GM12878 (cell line): Measurements from ENCODE around the gene CORO1A. TPM values are rescaled to one million over a fixed set of nuclear protein-coding genes. Genes with fewer than 3 reads are reported as not detected.

Experiments used
- BACH1 ChIP-seq: fragments of 450-650 bp; IDR thresholded peaks from 2 replicates; pipeline ENCODE4 v1.6.1; 2017; ENCODE audit warnings: mild to moderate bottlenecking, borderline replicate concordance
- CBX3 ChIP-seq: fragments of 200-600 bp; sonication (generic); IDR thresholded peaks from 2 replicates; pipeline ENCODE4 v1.6.1; 2016; ENCODE audit warnings: low read depth, borderline replicate concordance
- CREB1 ChIP-seq: IDR thresholded peaks from 2 replicates; pipeline ENCODE4 v1.6.1; 2012; ENCODE audit warnings: low read depth, mild to moderate bottlenecking, inconsistent platforms
- EED ChIP-seq: sonication (generic); IDR thresholded peaks from 2 replicates; pipeline ENCODE4 v1.6.1; 2016; ENCODE audit warnings: antibody characterized with exemption, low read depth
- HDGF ChIP-seq: fragments of 450-650 bp; IDR thresholded peaks from 2 replicates; pipeline ENCODE4 v1.6.1; 2016; ENCODE audit warnings: antibody characterized with exemption
- IRF4 ChIP-seq: IDR thresholded peaks from 2 replicates; pipeline ENCODE4 v1.6.1; 2011; ENCODE audit warnings: low read depth, low read length
- NBN ChIP-seq: fragments of 450-650 bp; IDR thresholded peaks from 2 replicates; pipeline ENCODE4 v1.6.1; 2016
- NR2F1 ChIP-seq: fragments of 450-650 bp; conservative IDR thresholded peaks from 2 replicates; pipeline ENCODE4 v1.6.1; 2017; ENCODE audit warnings: mild to moderate bottlenecking
- POLR2AphosphoS5 ChIP-seq: IDR thresholded peaks from 2 replicates; pipeline ENCODE4 v1.6.1; 2011; ENCODE audit warnings: mild to moderate bottlenecking, low read length, inconsistent platforms
- RELB ChIP-seq: fragments of 450-650 bp; IDR thresholded peaks from 2 replicates; pipeline ENCODE4 v1.6.1; 2017; ENCODE audit warnings: low read depth, mild to moderate bottlenecking, moderate library complexity
- YY1 ChIP-seq: IDR thresholded peaks from 2 replicates; pipeline ENCODE4 v1.6.1; 2011; ENCODE audit warnings: low read depth, mild to moderate bottlenecking, low read length
- ZBED1 ChIP-seq: IDR thresholded peaks from 2 replicates; pipeline ENCODE4 v1.6.1; 2016; ENCODE audit warnings: borderline replicate concordance
- ZNF274 ChIP-seq: IDR thresholded peaks from one replicate; pipeline ENCODE4 v1.8.0; 2011; ENCODE audit not compliant: insufficient read length, insufficient read depth
- ZNF592 ChIP-seq: fragments of 450-650 bp; IDR thresholded peaks from 2 replicates; pipeline ENCODE4 v1.6.1; 2017; ENCODE audit warnings: mild to moderate bottlenecking, moderate library complexity
- ZNF622 ChIP-seq: fragments of 450-650 bp; IDR thresholded peaks from 2 replicates; pipeline ENCODE4 v1.6.1; 2017; ENCODE audit warnings: mild to moderate bottlenecking, inconsistent platforms
- polyA plus RNA-seq, 11 experiments: library from polyadenylated mRNA; depleted of rRNA in 4 of 11; unstranded in 6 of 11; stranded (reverse) in 5 of 11; fragments of >200 nt; fragmentation: Nextera tagmentation in 4 of 11; fragmentation: Illumina TruSeq in 1 of 11; extraction: Ambion mirVana in 4 of 11; extraction: Trizol in 1 of 11; gene quantifications; 1 replicate in 1 of 11; 2 replicates in 10 of 11; pipeline versions ENCODE4 v1.2.1 to v1.2.3, GENCODE V29; 2011 to 2016; ENCODE audit warnings: inconsistent platforms in 2 of 11, missing spikeins in 2 of 11, low read depth in 1 of 11
- total RNA-seq, 4 experiments: library from RNA; depleted of rRNA in 3 of 4; stranded (reverse); fragments of >200 nt in 3 of 4; fragmentation: Illumina TruSeq in 1 of 4; extraction: Trizol in 1 of 4; gene quantifications; 2 replicates each; pipeline versions ENCODE4 v1.2.1 to v1.2.3, GENCODE V29; 2013 to 2021
- TF ChIP-seq, protein P1 (sequence below): fragments of 450-650 bp; conservative IDR thresholded peaks from 2 replicates; pipeline ENCODE4 v1.6.1; 2017; ENCODE audit warnings: mild to moderate bottlenecking, moderate library complexity
- TF ChIP-seq, protein P2 (sequence below): fragments of 450-650 bp; IDR thresholded peaks from 2 replicates; pipeline ENCODE4 v1.6.1; 2017; ENCODE audit warnings: mild to moderate bottlenecking, low read depth, inconsistent platforms; ENCODE audit not compliant: poor library complexity, severe bottlenecking
- TF ChIP-seq, protein P3 (sequence below): fragments of 450-650 bp; IDR thresholded peaks from 2 replicates; pipeline ENCODE4 v1.6.1; 2017; ENCODE audit warnings: antibody characterized with exemption, mild to moderate bottlenecking, moderate library complexity

The CORO1A gene
- total and polyA plus RNA-seq, 10 of the 15 experiments (the other 5 are each of a cell fraction or from before 2014, with no cell fraction given) = 16.3 to 1,464 (median 714) TPM

GRCh38 chr16:30184096-30184890 lies 891 bp downstream of the CORO1A start (continued):
- TF ChIP-seq ZNF592 = no peak
- peak; percentile 64; the same call in 1 of the 2 replicates for TF ChIP-seq NBN
- peak; percentile 46; the same call in 1 of the 2 replicates for TF ChIP-seq EED
- 0 out of 2 replicates have a peak, but pooled peaks have one; percentile 42 for TF ChIP-seq RELB
- 0 out of 2 replicates have a peak, but pooled peaks have one; percentile 47 for TF ChIP-seq IRF4
- no peak for TF ChIP-seq ZNF622
- TF ChIP-seq ZBED1 = no peak
- TF ChIP-seq NR2F1 = no peak
- peak; percentile 69 for TF ChIP-seq POLR2AphosphoS5
- TF ChIP-seq YY1 = peak; percentile 71
- TF ChIP-seq CBX3 = no peak
- no peak for TF ChIP-seq BACH1
- no peak for TF ChIP-seq CREB1
- TF ChIP-seq, protein P1, sequence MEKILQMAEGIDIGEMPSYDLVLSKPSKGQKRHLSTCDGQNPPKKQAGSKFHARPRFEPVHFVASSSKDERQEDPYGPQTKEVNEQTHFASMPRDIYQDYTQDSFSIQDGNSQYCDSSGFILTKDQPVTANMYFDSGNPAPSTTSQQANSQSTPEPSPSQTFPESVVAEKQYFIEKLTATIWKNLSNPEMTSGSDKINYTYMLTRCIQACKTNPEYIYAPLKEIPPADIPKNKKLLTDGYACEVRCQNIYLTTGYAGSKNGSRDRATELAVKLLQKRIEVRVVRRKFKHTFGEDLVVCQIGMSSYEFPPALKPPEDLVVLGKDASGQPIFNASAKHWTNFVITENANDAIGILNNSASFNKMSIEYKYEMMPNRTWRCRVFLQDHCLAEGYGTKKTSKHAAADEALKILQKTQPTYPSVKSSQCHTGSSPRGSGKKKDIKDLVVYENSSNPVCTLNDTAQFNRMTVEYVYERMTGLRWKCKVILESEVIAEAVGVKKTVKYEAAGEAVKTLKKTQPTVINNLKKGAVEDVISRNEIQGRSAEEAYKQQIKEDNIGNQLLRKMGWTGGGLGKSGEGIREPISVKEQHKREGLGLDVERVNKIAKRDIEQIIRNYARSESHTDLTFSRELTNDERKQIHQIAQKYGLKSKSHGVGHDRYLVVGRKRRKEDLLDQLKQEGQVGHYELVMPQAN = peak; percentile 8
- TF ChIP-seq, protein P2, sequence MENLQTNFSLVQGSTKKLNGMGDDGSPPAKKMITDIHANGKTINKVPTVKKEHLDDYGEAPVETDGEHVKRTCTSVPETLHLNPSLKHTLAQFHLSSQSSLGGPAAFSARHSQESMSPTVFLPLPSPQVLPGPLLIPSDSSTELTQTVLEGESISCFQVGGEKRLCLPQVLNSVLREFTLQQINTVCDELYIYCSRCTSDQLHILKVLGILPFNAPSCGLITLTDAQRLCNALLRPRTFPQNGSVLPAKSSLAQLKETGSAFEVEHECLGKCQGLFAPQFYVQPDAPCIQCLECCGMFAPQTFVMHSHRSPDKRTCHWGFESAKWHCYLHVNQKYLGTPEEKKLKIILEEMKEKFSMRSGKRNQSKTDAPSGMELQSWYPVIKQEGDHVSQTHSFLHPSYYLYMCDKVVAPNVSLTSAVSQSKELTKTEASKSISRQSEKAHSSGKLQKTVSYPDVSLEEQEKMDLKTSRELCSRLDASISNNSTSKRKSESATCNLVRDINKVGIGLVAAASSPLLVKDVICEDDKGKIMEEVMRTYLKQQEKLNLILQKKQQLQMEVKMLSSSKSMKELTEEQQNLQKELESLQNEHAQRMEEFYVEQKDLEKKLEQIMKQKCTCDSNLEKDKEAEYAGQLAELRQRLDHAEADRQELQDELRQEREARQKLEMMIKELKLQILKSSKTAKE = no peak
- TF ChIP-seq, protein P3, sequence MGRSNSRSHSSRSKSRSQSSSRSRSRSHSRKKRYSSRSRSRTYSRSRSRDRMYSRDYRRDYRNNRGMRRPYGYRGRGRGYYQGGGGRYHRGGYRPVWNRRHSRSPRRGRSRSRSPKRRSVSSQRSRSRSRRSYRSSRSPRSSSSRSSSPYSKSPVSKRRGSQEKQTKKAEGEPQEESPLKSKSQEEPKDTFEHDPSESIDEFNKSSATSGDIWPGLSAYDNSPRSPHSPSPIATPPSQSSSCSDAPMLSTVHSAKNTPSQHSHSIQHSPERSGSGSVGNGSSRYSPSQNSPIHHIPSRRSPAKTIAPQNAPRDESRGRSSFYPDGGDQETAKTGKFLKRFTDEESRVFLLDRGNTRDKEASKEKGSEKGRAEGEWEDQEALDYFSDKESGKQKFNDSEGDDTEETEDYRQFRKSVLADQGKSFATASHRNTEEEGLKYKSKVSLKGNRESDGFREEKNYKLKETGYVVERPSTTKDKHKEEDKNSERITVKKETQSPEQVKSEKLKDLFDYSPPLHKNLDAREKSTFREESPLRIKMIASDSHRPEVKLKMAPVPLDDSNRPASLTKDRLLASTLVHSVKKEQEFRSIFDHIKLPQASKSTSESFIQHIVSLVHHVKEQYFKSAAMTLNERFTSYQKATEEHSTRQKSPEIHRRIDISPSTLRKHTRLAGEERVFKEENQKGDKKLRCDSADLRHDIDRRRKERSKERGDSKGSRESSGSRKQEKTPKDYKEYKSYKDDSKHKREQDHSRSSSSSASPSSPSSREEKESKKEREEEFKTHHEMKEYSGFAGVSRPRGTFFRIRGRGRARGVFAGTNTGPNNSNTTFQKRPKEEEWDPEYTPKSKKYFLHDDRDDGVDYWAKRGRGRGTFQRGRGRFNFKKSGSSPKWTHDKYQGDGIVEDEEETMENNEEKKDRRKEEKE = no peak
- no peak for TF ChIP-seq ZNF274
- TF ChIP-seq HDGF = peak; percentile 66
